ENCODE measurements around the gene SND1.

The SND1 gene

GRCh38 chr7:127903892-127904669 is 252.1 kb downstream of the SND1 start:
- Histone ChIP-seq H2AFZ (ENCODE audit: low read length) (no peak overlapping the region), H3K9ac (ENCODE audit: low read length) (peak overlapping the region; percentile 6; the same call in 1 of the 2 replicates), H3K36me3 (ENCODE audit: insufficient read depth, low read length) (peaks cover 17% of the 10 kb centered on the region; the same call in 1 of the 2 replicates), H3K9me3 (ENCODE audit: low read length) (no peaks in the 10 kb centered on the region), H3K4me1 (ENCODE audit: insufficient read depth, low read length, severe bottlenecking) (peaks cover 57% of the 10 kb centered on the region), H3K79me2 (ENCODE audit: insufficient read depth, low read length) (no peaks in the 10 kb centered on the region), H3K27me3 (ENCODE audit: insufficient read depth, low read length) (no peaks in the 10 kb centered on the region), H3K4me3 (ENCODE audit: low read depth, low read length, poor library complexity, severe bottlenecking) (no peak overlapping the region), H4K20me1 (ENCODE audit: insufficient read depth, low read length) (no peaks in the 10 kb centered on the region), H3K4me2 (ENCODE audit: low read length) (peak overlapping the region; percentile 20), H3K9me2 (ENCODE audit: low read depth, low read length) (no peaks in the 10 kb centered on the region), H3K27ac (ENCODE audit: low read depth, low read length, poor library complexity, severe bottlenecking) (peak overlapping the region; percentile 67), H3F3A (ENCODE audit: insufficient read depth, low read length) (no peaks in the 10 kb centered on the region)
- TF ChIP-seq CTCF (IDR thresholded peaks at IDR 0.05; ENCODE audit: low read length): no peak
- no peak for TF ChIP-seq EZH2 (IDR thresholded peaks at IDR 0.05; ENCODE audit: borderline replicate concordance, low read length)

- no peak overlapping the region for H3K4me3 ChIP-seq (ENCODE audit: low read depth, low read length, poor library complexity, severe bottlenecking)
- peak overlapping the region; percentile 6; the same call in 1 of the 2 replicates for H3K9ac ChIP-seq (ENCODE audit: low read length)
- H2AFZ ChIP-seq (ENCODE audit: low read length): no peak overlapping the region
- peaks cover 57% of the 10 kb centered on the region for H3K4me1 ChIP-seq (ENCODE audit: insufficient read depth, low read length, severe bottlenecking)
- no peaks in the 10 kb centered on the region for H3K79me2 ChIP-seq (ENCODE audit: insufficient read depth, low read length)
- no peaks in the 10 kb centered on the region for H4K20me1 ChIP-seq (ENCODE audit: insufficient read depth, low read length)
- no peaks in the 10 kb centered on the region for H3K27me3 ChIP-seq (ENCODE audit: insufficient read depth, low read length)
- peaks cover 14% of the 10 kb centered on the region; the same call in 1 of the 2 replicates for H3K36me3 ChIP-seq (ENCODE audit: insufficient read depth, low read length)
- H3K27ac ChIP-seq (ENCODE audit: low read depth, low read length, poor library complexity, severe bottlenecking): peak overlapping the region; percentile 67
- TF ChIP-seq CTCF (IDR thresholded peaks at IDR 0.05; ENCODE audit: low read length) (no peak), EZH2 (IDR thresholded peaks at IDR 0.05; ENCODE audit: borderline replicate concordance, low read length) (no peak)
- no peaks in the 10 kb centered on the region for H3K9me3 ChIP-seq (ENCODE audit: low read length)
- H3K4me2 ChIP-seq (ENCODE audit: low read length): peak overlapping the region; percentile 20
- H3K9me2 ChIP-seq (ENCODE audit: low read depth, low read length): no peaks in the 10 kb centered on the region
- no peaks in the 10 kb centered on the region for H3F3A ChIP-seq (ENCODE audit: insufficient read depth, low read length)
Observed at GRCh38 chr7:127904670-127904985, 252.6 kb downstream of the SND1 start.

GRCh38 chr7:127905021-127905420 is 253.0 kb downstream of the SND1 start:
- peaks cover 57% of the 10 kb centered on the region for H3K4me1 ChIP-seq (ENCODE audit: insufficient read depth, low read length, severe bottlenecking)
- H3K27ac ChIP-seq (ENCODE audit: low read depth, low read length, poor library complexity, severe bottlenecking): peak overlapping the region; percentile 67
- no peaks in the 10 kb centered on the region for H3K9me2 ChIP-seq (ENCODE audit: low read depth, low read length)
- no peaks in the 10 kb centered on the region for H4K20me1 ChIP-seq (ENCODE audit: insufficient read depth, low read length)
- TF ChIP-seq EZH2 (IDR thresholded peaks at IDR 0.05; ENCODE audit: borderline replicate concordance, low read length): no peak
- TF ChIP-seq CTCF (IDR thresholded peaks at IDR 0.05; ENCODE audit: low read length): no peak
- H3K9ac ChIP-seq (ENCODE audit: low read length): no peak overlapping the region
- no peaks in the 10 kb centered on the region for H3F3A ChIP-seq (ENCODE audit: insufficient read depth, low read length)
- H3K79me2 ChIP-seq (ENCODE audit: insufficient read depth, low read length): no peaks in the 10 kb centered on the region
- H2AFZ ChIP-seq (ENCODE audit: low read length): no peak overlapping the region
- peak overlapping the region; percentile 20 for H3K4me2 ChIP-seq (ENCODE audit: low read length)
- no peaks in the 10 kb centered on the region for H3K27me3 ChIP-seq (ENCODE audit: insufficient read depth, low read length)
- no peaks in the 10 kb centered on the region for H3K9me3 ChIP-seq (ENCODE audit: low read length)
- H3K36me3 ChIP-seq (ENCODE audit: insufficient read depth, low read length): peaks cover 14% of the 10 kb centered on the region; the same call in 1 of the 2 replicates
- no peak overlapping the region for H3K4me3 ChIP-seq (ENCODE audit: low read depth, low read length, poor library complexity, severe bottlenecking)

Data from OCI-LY1 (cell line).